Activated T-helper 1 cell treated with anti-CD3 and anti-CD28 coated beads, Interleukin-2, amount 50 U/mL, for 16 hours (primary cell): Measurements from ENCODE around the gene BCL3.

Experiments
- DNase-seq, 2 donors: peaks; one replicate each; pipeline ENCODE4 v3.0.0-alpha.2; 2020; ENCODE audit warnings: low read depth in 1 of 2, low spot score in 1 of 2

The BCL3 gene

DNA sequence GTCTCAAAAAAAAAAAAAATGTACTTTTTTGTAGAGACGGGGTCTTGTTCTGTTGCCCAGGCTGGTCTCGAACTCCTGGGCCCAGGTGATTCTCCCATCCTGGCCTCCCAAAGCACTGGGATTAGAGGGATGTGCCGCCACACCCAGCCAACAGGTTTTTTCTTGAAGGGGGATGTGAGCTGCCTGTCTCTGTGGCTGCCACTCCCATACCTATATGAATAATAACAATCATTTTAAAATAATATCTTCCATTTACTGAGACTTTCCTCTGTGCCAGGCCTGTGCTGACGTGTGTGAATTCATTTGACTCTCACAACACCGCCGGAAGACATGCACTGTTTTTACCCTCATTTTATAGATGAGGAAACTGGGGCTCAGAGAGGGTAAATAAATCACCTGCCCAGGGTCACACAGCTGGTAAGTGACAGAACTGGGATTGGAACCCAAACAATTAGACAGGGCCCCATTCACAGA lies 7.2 kb upstream of the BCL3 start:
- no peak for DNase-seq

DNA sequence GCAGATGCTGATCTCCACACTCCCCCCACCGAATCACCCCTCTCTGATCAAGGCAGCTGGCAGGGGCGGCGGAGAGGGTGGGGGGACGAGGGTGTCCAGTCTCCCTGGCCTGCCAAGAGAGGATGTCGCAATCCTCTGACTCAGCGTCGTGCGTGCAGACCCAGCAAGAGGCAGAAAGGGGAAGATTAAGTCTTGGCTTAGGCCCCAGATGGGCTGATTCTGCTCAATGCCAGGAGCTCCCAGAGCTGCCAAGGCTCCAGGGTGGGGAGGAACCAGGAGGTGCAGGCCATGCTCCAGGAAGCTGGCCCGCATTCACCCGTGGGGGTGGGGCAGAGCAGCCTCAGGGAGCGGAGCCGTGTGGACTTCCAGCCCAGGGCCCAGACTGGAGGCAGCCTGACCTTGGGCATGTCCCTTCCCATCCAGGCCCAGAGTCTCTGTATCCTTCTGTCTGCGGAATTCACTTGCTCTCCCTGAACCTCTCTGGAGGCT lies 6.6 kb upstream of the BCL3 start:
- no peak for DNase-seq

DNA sequence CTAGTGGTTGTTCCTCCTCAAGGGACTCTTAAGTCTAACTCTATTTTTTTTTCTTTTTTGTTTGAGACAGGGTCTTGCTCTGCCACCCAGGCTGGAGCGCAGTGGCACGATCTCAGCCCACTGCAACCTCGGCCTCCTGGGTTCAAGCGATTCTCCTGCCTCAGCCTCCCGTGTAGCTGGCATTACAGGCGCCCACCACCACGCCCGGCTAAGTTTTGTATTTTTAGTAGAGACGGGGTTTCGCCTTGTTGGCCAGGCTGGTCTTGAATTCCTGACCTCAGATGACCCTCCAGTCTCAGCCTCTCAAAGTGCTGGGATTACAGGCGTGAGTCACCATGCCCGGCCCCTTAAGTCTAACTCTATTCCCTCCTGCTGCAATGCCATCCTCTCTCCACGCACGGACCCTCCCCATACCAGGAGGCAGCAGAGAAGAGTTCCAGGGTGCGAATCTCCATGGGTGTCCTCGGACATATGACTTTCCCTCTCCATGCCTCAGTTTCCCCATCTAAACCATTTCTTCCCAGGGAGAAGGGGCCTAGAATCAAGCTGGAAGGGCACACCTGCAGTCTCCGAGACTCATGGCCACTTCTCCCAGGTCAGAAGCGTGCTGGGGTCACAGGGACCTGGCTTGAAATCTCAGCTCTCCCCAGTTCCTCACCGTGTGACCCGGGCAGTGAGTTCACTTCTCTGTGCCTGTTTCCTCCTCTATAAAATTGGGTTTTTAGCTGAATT lies 6.0 kb upstream of the BCL3 start:
- DNase-seq = no peak

DNA sequence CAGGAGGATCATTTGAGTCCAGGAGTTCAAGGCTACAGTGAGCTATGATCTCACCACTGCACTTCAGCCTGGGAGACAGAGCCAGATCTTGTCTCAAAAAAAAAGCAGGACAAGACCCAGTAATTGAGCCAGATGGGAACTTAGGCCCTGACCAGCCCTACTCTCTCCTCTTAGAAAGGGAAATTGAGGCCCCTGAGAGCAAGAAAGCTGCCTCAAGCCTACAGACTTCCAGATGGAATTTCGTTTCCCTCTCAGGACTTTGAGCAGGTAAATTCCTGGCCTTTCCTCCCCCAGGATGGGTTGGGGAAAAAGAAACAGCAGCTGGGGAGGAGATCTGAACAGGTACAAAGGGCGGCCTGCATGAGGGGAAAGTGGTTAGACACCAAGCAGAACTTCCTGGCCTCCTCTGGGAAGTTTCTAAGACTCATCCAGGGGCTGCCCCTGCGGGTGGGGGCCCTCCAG lies 3.6 kb upstream of the BCL3 start:
- DNase-seq = no peak

DNA sequence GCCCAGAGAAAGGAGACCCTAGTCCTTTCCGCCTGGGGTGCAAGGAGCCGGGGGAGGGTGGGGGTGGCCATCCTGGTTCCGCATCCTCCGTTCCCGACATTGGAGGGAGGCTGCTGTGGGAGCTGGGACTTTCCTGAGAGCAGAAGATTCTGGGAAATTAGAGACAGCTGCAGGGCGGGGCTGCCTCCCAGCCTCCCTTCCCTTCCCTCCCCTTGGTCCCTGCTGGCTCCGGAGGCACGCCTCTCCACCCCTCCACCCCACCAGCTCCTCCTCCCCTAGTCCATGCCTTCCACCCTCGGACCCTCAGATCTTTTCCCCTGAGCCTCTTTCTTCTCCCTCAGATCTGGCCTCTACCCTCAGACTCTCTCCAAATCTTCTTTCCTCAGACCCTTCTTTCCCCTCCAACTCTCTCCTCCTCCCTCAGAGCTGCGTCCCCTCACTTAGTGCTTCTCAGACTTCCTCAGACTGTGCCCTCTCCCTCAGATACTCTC lies 3.1 kb upstream of the BCL3 start:
- DNase-seq = no peak

DNA sequence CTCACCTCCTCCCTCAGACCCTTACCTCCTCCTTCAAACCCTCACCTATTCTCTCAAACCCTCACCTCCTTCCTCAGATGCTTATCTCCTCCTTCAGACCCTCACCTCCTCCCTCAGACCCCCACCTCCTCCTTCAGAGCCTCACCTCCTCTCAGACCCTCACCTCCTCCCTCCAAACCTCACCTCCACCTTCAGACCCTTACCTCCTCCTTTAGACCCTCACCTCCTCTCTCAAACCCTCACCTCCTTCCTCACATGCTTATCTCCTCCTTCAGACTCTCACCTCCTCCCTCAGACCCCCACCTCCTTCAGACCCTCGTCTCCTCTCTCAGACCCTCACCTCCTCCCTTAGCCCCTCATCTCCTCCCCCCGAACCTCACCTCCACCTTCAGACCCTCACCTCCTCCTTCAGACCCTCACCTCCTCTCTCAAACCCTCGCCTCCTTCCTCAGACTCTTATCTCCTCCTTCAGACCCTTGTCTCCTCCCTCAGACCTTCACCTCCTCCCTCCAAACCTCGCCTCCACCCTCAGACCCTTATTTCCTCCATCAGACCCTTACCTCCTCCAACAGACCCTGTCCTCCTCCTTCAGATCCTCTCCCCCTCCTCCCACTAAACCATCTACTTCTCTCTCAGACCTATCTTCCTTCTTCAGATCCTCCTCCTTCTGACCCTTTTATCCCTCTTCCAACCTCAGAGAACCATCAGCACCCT lies 2.5 kb upstream of the BCL3 start:
- no peak for DNase-seq

DNA sequence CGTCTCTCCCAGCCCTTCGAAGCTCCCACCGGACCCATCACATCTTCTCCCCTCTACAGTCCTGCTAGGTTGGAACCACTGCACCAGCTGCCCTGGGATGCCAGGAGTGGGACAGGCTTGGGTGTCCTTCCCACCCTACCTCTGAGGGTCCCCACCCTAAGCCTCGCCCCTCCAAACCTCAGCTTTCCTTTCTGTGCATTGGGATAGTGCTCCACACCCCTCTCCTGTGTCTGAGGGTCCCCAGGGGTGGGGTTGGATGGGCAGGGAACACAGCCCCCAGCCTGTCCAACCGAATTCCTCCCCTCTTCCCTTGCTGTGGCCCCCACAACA lies 1.9 kb upstream of the BCL3 start:
- no peak for DNase-seq

DNA sequence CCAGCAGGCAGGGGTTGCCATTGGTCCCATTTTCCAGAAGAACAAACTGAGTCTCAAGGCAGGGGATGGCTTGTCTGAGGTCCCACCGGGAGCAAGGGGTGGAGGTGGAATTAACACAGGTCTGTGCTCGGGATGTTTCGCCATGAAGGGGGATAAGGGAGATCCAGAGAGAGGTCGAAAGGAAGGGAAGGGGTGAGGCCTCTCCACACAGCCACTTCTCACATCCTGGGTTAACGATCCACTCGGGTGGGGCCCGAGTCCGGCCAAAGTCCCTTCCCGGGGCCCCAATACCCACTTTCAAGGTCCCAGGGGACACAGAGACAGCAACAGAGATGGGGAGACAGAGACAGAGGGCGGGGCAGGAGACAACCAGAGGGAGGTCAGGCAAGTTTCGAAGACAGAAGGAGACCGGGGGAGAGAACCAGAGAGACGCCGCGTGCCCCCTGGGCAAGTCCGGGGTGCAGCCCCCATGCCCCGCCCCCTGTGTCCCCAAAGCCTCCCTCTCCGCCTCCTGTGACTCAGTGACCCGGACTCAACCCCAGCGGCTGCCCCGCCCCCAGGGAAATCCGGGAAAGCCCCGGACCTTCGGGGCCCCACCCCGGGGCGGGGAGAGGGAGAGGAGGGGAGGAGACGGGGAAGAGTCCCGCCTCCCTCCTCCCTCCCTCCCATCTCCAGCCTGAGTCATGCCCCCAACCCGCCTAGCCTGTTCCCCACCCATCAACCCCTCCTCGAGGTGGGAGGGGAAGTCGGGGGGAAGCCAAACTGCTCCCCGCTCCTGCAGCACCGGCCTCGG lies 1.4 kb upstream of the BCL3 start:
- DNase-seq = peak; percentile 59 to 88

DNA sequence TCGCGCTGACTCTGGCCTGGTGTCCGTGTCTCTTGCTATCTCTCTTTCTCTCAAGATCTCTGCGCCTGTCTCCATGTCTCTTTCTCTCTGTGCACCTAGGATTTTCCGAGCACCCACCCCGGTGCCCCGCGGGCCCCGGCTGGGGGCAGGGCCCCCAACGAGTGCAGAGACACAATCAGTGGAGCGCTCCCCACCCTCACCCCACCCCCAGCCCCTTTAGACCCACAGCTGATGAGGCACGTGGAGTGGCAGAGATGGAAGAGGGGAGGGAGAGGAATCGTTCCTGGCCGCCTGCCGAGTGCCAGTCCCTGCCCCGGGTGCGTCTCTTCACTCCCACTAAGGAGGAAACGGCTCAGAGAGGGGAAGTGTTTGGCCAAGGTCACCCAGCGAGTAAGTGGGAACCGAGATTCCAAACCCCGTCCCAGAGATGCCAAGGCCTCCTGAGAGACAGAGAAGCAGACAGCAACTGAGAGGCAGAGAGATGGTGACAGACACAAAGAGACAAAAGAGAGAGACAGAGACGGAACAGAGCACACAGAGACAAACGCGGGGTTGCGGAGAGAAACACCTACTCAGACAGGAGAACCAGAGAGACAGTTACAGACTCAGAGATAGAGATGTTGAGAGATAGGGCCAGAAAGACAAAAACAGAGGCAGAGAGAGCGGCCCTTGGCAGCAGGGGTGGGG lies 626 bp upstream of the BCL3 start:
- no peak for DNase-seq

DNA sequence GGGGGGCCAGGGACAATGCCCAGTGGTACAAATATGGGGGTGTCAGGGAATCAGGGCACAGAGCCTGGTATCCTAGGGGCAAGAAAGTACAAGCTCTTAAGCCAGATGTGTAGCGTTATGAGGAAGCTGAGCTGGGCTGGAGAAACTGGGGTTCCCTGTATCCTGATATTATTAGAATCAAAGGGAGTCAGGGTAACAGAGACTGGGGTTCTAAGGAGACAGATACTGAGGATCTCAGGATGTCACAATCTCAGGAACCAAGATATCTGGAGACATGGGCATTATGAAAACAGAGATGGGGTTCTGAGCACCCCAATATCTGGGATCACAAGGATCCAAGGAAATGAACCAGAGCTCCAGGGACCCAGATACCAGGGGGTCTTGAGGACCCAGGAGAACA lies 784 bp downstream of the BCL3 start:
- no peak for DNase-seq

DNA sequence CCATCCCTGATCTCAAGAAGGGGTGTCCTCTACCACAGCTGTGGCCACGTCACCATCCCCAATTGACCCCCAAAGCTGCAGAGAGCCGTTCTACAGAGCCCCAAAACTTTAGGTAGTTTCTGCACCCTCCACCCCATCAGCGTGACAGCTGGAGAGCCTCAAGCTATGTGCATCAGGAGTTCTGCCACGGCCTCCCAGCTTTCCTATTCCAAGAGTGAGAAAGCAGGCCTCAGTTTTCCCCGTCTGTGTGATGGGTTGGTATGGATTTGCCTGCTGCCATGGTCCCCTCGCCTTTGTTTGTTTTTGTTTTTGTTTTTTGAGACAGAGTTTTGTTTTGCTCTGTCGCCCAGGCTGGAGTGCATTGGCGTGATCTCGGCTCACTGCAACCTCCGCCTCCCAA lies 1.5 kb downstream of the BCL3 start:
- DNase-seq = no peak

DNA sequence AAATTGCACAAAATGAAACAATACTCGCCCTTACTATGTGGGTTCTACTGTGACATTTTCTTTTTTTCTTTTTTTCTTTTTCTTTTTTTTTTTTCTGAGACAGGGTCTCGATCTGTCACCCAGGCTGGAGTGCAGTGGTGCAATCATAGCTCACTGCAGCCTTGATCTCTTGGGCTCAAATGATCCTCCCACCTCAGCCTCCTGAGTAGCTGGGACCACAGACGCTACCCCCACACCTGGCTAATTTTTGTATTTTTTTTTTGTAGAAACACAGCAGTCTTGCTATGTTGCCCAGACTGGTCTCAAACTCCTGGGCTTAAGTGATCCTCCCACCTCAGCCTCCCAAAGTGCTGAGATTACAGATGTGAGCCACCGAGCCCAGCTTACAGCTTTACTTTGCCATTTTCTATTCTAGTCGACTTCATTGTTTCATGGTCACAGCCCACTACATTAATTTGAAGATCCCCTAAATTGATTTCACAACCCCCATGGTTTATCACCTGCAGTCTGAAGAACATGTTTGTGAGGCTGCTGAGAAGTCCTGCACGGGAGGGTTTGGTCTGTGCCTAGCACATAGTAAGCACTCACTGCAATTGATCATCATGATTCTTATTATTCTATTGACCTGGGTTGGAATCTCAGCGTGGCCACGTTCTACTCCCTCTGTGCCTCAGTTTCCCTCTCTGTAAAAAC lies 3.8 kb downstream of the BCL3 start:
- no peak for DNase-seq

DNA sequence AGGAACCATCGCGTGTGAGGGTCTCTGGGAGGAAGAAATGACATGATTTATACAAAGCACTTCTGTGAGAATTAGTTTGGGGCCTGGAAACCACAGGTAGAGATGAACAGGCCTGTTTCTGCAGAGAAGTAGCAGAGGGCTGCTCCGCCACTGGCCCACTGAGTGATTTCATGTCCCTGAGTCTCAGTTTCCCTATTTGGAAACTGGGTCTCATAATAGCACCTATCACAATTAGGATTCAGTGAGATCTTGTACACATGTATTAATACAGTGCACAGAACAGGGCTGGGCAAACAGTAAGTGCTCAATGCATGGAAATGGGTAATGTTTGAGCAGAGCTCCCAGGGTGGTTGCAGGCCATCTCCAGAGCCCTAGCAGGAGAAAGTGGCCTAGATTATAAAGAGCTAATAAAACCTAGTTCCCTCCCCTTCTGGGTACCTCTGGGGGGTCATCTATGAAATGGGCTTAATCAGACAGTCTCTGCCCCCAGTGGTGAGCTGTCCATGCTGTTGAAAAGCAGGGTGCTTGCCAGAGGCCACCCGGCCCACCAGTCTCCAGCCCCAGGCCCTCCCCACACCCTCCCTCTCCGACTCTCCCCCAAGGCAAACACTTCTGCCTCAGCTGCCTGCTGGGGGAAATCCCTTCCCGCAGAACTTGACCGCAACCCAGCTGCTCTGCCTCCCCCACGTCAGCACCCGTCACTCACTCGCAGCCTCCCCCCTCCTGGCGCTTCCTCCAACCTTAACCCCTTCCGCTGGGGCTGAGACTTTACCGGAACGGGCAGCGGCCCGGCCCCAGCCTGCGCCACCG lies 4.5 kb downstream of the BCL3 start:
- peak; percentile 84 to 94 for DNase-seq

DNA sequence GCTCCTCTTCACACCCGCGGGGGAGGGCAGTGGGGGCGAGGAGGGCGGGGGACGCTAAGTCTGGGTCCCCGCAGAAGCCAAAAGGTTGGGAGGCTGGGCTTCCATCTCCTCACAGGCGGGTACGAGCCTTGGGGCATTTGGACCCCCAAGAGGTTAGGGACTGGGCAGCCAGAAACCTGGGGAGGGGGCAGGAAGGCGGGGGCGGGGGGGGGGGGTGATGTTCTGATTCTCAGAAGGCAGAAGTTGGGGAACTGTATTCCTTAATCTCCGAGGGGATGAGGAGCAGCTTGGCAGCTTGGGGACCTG lies 5.1 kb downstream of the BCL3 start:
- no peak for DNase-seq

DNA sequence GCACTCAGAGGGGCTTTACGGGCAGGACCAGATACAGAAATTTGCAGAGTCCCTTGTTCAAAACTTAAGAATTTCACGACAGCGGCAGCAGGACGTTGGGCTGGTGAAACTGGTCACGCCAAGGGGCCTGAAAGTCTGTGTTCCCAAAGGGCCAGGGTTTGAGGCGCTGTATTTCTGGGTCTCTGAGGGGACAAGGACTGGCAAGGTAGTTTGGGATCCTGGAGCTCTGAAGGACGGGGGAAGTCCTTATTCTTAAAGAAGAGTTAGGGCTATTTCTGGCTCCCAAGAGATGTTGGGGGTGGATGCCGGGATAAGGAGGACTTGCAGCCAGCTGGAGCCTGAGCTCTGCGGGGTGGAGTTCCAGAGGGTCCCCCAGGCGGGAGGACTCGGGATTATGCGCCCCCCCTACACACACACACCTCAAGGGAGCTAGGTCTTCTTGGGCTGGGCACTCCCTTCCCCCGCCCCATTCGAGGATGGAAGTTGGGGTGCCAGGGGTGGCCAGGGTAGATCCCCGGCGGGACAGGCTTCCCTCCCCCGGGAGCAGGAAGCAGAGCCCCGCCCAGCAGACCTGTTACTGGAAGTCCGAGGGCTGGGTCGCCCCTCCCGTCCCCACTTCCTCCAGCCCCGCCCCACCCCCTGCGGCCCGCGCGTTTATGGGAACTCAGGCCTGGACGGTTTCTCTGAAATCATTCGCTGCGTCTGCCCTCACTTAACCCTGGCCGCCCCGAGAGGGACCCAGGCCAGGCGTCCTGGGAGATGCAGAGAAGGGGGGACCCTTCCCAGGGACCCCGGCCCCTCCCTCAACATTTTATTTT lies 5.6 kb downstream of the BCL3 start:
- peak in 1 of 2 donors; percentile 61 for DNase-seq

DNA sequence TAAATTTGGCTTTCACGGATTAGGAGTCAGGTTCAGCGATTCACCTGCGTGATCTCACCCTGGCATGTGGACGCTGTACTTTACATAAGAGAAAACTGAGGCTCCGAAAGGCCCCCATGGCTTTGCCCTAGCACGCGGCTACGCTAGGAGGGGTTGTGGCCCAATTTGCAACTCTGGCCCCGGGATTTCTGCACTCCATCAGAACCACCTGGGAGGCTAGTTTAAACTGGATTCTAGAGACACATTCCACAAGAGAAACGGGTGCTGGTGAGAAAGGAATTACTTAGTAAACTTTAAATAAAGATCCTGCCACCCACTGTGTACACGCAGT lies 6.2 kb downstream of the BCL3 start:
- DNase-seq = no peak

DNA sequence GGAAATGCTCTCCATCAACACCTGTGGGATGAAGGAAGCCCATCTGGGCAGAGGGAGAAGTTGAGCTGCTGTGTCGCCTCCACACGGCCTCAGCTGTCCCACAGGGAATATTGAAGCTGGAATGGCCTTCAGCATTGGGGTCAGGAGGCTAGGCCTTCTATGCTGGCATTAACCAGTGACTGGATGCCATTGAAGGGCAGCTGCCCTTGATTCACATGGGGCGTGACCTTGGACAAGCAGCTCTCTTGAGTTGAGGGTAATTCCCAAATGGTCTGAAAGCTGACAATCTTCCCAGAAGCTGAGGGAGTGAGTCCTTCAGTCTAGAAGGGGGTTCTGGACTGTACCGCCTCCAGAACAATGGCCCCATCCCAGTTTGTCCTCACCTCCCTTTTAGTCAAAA lies 6.7 kb downstream of the BCL3 start:
- DNase-seq = no peak

DNA sequence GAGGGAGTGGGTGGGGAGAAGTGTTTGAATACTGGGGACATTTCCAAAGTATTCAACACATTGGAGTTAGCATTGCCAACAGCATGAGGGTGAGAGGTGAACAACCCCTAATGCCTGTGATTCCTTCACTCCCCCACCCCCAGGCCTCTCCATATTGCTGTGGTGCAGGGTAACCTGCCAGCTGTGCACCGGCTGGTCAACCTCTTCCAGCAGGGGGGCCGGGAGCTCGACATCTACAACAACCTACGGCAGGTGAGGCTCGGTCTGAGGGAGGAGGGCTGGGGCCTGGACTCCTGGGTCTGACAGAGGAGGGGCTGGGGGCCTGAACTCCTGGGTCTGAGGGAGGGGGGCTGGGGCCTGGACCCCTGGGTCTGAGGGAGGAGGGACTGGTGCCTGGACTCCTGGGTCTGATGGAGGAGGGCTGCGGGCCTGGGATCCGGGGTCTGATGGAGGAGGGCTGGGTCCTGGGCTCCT lies 7.6 kb downstream of the BCL3 start:
- no peak for DNase-seq
